NCI-H748 (cell line): ENCODE measurements around the gene CCDC14.
"Not testable (repeated sequence)": the region's sequence is repeated elsewhere in the genome, so short reads cannot be mapped to it uniquely, and the experiment has no call there.

Source experiments
- DNase-seq: peaks from one replicate; lab custom pipeline; 2025; ENCODE audit not compliant: unreplicated experiment; lab: John Stamatoyannopoulos, UW

Gene CCDC14, protein sequence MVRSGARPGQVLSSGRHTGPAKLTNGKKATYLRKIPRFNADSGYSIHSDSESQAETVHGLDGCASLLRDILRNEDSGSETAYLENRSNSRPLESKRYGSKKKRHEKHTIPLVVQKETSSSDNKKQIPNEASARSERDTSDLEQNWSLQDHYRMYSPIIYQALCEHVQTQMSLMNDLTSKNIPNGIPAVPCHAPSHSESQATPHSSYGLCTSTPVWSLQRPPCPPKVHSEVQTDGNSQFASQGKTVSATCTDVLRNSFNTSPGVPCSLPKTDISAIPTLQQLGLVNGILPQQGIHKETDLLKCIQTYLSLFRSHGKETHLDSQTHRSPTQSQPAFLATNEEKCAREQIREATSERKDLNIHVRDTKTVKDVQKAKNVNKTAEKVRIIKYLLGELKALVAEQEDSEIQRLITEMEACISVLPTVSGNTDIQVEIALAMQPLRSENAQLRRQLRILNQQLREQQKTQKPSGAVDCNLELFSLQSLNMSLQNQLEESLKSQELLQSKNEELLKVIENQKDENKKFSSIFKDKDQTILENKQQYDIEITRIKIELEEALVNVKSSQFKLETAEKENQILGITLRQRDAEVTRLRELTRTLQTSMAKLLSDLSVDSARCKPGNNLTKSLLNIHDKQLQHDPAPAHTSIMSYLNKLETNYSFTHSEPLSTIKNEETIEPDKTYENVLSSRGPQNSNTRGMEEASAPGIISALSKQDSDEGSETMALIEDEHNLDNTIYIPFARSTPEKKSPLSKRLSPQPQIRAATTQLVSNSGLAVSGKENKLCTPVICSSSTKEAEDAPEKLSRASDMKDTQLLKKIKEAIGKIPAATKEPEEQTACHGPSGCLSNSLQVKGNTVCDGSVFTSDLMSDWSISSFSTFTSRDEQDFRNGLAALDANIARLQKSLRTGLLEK

DNA sequence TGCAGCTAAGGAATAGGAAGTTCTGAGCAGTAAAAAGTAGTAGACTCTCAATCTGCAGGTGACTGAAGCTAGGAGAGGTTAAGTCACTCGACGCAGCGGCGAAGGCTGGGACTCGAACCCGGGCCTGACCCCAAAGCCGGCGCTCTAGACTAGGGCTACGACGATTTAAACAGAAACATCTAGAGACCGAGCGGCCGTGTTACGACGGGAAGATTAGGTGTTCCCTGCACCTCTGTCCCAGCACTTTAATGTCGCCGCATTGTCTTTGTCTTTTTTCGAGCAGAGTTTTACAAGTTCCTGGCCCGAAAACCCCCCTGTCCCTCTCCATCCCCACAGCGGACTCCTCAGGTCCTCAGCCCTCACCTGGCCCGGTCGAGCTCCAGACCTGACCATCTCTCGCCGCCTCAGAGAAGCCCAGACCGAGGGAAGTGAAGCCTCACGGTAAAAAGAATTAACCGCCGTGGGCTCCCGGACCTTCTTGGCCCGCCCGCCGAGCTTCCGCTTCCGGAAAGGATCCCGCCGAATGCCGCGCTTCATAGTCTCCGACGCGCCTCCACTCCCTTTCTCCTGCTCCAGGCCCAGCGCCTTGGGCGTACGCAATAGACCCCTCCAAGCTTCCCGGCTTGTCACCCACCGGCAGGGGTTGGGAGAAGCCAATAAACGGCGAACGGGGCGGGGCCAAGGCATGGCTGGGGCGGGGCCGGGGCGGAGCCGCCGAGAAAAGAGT, at the start of gene CCDC14:
TSS of gene CCDC14 (minus strand) at position 449 of the 727 bp plus-strand sequence. CDS start at position 393, 56 bp downstream.
- peak; percentile 97 for DNase-seq

DNA sequence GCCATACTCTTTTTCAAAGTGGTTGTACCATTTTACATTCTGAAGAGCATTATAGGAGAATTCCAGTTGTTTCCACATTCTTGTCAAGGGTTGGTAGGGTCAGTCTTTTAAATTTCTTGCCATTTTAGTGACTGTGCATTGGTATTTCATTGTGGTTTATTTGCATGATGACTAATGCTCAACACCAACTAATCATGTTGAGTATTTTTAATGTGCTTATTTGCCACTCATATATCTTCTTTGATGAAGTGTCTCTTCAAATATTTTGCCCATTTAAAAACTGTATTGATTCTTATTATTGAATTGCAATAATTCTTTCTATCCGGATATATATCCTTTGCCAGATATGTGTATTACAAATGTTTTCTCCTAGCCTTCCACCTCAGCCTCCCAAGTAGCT, 47.3 kb upstream of the CCDC14 start:
- DNase-seq, result not testable (repeated sequence)

DNA sequence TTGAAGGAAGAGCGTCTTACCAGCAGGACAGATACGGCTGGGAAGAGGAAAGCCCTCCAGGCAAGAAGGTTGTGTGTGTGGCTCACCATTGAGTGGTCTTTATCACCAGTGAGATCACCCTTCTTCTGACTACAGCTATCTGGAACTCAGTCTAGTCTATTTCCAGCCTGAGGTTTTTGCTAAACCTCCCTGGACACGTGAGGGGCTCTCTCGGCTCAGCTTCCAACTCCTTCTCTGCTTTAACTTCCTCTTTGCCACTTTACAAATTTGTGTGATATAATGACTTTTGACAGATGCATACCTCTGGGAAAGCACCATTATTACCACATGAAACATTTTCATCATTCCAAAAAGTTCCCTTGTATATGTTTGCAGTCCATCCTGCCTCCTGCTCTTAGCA, 46.2 kb upstream of the CCDC14 start:
- DNase-seq, result no peak

DNA sequence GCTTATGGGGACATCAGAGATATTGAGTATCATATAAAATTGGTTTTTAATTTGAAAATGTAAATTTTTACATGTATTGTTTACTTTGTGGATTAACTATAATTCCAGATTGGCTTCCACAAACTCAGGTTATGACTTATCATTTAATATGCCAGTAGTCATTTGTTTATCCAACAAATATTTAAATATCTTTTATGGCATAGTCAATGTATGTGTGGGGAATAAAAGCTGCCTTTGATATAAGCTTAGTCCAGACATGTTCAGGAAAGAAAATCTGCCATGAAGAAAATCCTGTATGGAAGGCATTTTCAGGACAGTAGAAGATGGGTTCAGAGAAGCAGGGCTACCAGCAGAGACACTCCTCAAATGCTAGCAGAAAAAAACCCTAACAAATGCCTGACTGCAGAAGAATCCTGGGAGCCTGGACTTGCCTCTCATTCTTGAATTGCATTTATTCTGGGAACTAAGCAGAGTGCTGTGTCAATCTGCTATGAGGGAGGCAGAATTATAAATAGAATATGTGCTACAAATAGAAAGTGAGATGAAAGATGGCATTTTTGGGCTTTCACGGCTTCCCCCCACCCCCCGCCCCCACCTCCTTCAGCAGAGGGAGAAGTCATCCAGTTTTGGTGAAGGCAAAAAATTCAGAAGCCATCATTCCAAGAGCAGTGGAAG, 41.5 kb upstream of the CCDC14 start:
- not testable (repeated sequence) for DNase-seq

DNA sequence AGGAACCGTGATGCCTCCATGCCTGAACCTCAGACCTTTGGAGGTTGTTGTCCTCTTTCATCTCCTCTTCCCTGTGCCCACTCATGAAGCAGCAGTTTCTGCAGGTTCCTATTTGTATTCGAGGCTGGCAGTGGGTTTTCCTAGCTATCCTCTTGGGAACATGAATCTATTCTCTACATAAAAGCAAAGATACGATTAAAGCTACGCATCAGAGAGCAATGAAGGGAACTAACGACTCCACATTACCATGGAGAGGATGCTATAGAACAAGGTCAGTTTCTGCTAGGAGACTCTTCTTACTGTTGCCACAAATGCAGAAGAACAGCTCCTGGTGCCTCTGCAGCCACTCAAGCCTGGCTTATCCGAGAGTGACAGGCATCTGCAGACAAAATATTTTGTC, 40.3 kb upstream of the CCDC14 start:
- DNase-seq, result not testable (repeated sequence)

DNA sequence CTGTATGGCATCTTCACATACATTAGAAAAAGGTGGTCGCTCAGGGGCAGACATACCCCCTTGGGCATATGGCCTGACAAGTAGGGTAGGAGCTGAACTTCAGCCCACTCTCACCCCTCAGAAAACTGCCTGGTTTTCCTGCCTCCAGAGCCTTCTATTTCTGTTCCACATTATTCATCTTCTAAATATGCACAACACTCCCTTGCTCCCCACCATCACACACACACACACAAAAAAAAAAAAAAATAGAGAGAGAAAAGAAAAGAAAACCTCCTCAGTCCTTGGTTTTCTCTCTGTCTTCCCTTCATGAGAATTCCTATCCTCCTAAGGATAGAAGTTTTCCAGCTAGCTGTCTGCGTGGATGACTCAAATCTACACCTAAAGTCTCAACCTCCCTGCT, 36.5 kb upstream of the CCDC14 start:
- DNase-seq, result no peak

DNA sequence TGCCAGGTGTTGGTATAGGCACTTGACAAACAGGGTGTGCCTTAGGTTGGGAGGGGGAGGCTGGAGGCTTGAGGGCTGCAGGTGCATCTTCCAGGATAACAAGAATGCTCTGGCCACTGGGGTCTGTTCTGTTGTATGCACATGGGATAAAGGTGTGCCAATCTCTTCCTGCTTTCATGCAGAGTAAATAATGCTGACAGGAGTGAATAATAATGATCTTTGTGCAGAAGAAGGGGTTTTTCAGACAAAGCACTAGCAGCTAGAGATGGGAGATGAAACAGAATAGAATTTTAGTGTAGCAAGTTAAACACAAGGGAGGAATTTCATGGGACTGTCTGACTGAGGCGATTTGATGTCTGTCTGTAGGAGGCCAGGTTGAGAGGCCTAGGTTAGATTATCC, 32.8 kb upstream of the CCDC14 start:
- peak; percentile 95 for DNase-seq

DNA sequence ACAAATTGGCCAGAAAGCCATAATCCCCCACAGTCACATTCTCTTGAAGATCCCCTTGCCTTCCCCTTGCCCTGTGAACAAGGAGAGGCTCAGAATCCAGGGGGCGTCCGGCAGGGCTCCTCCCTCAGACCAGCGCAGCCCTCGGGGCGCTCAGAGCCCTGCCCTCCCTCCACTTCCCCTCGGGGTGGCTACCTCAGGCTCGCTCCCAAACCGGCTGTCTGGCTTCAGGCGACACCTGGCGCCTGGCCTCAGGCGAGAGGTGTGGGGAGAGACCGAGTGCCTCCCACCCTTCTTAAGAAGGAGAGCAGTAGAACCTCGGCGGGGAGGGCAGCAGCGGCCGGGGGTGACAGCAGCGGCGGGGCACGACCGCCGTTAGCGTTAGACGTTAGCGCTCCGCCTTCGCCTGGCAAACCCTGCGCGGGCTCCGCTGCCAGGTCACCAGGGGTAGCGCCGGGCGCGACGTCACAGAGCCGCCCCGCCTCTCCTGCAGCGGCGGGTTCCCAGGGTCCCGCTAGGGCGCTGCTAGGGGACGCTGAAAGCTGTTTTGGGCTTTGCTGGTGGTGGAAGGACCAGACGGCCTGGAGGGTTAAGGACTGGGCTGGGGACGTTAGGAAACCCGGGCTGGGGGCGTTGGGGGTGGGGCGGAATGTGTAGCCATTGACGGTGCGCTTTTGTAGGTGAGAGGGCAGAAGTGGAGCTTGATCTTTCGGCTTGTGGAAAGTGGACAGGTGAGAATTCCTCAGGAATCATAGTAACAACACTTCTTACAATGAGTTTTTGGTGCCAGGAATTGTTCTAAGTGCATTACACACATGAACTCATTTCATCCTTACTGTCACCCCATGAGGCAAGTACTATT, 30.9 kb upstream of the CCDC14 start, which contains the start of gene ROPN1:
TSS of gene ROPN1 (minus strand) at position 395 of the 859 bp plus-strand sequence. CDS start 11,643 bp downstream, outside the sequence.
- DNase-seq, result not testable (repeated sequence)

DNA sequence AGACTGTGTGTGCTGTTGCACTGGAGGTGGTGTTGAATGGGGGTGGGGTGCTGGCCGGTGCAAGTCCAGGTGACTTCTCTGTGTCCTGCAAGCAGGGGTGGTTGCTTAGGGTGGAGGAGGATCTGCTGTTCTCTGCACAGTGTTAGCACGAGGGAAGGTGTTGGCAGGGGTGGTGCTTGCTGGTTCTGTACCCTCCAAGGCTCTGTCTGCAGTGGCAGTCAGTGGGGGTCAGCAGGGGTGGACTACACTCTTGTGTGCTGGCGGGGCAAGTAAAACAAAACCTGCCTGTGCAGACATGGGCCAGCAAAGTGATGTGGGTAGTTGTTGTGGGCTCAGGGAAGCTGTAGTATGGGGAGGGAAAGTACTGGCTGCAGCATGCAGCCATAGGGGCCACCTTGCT, 25.4 kb upstream of the CCDC14 start:
- no peak for DNase-seq

DNA sequence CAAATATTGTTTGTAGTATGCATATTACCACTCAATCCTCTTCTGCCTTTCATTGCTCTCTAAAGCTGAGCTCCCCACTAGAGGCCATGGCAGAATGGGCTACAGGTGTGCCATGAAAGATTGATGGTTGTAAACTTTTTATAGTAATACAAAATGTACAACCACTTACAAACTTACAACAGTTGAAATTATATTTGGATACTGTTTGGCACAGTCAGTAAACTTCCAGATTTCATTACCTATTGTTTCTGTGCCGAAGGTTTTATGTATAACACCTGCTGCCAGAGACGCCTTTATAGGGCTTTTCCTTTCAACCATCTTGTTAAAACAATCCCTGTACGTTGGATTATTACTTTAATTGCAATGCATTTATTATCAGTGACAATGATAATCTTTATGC, 23.9 kb upstream of the CCDC14 start:
- peak; percentile 5 for DNase-seq

DNA sequence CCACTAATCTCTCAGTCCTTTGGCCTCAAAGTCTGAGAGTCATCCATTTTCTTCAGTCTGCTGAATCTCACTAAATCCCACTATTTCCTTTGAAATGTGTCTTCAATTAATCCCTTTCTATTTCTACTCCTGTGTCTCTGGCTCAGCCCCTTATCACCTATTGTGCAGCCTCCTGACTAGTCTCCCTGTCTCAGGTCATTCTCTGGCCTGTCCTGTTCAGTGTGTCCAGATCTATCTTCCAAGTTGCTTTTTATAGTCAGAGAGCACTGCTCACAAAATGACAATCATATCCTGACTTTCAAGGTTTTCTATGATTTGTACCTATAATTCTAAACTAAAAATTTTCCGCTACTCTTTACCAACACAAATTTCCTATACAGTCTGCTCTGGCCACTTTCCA, 23.3 kb upstream of the CCDC14 start:
- no peak for DNase-seq

DNA sequence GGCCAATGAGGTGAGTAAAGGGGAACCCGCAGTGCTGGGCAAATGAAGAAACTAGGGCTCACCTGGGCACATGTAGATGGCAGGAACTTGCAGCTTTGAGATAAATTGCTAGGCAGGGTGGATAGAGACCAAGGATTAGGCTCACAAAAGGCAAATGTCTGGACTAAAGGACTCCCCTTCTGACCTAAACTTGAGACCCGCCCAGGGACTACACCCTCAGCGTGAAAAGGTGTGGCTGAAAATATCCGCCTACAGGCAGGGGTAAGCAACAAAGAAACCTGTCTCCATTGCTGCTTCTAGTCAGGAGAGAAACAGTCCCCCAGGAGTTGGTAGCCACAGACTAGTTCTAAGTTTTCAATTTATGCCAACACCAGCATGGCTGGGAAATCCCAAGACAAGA, 20.3 kb upstream of the CCDC14 start:
- DNase-seq, result peak; percentile 27

DNA sequence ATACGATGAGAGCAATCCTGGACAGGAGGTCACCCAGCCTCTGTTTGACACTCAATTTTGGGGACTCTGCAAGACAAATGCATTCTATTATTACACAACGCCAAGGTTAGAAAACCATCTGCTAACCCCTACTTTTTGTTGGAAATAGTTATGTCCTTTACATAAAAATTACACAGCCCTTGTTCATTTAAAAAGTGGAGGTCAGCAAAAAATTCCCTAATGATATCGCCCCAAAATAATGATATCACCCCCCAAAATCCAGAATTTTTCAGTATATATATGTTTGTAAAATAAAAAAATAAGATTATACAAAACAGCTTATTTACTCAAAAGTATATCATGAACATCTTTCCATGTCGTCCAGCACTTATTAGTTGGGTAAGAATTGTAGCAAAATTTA, 19.5 kb upstream of the CCDC14 start:
- DNase-seq, result no peak

DNA sequence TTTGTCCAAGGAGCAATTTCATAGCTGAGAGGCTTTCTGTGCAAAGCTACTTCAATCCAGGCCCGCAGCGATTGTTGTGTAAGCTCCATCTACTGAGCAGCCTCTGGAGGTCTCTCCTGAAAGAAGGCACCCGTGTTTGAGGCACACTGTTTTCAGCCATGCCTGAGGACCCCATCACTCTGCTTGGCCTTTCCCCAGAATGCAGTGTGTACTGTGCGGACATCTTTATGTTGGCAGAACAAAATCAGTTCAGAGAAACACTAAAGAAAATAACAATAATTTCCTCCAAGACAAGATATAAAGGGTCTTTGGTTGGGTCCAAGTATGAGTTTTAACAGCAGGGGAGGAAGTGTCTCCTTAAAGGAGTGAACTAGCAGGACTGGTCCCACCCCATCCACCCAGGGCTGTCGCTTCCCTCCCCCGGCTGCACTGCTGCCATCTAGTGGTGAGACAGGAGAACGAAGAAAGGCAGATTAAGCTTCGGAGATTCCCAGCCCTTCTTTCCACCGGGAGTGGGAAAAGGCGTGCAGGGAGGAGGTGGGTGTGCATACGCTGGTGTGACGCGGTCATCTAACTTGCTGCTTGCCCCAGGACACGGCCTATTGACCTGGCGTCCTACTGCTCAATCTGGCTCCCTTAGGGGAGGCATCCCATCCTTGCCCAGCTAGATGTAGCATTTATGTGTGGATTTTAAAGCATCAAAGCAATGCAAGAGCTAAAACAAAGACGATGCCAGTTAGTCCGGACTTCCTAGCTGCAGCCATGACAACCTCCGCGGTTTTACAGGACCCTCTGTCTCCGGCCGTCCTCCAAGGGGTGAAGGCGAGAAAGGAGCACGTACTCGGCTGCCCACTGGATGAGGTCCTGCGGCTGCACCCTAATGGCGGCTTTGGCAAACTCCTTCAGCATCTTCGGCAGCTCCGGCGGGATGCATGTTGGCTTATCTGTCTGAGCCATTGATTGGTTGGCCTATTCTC, 18.8 kb upstream of the CCDC14 start:
- peak; percentile 71 for DNase-seq

DNA sequence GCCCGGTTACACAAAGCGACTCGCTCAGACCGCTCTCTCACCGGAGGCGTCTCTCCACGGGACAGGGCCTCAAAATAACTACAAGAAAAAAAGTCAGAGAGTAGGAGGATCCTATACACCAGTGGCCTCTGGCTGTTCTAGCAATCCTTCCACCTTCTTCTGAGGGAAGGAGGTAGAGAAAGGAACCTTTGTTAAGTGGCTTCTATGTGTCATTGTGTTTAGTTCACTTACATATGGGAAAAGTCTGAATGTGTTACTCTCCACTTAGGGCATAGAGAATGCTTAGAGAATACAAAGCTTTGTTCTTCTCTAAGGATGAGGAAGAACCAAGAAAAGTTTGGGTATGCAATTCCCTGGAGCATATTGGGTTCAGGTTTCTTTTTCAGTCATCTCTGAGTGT, 15.9 kb upstream of the CCDC14 start:
- not testable (repeated sequence) for DNase-seq

DNA sequence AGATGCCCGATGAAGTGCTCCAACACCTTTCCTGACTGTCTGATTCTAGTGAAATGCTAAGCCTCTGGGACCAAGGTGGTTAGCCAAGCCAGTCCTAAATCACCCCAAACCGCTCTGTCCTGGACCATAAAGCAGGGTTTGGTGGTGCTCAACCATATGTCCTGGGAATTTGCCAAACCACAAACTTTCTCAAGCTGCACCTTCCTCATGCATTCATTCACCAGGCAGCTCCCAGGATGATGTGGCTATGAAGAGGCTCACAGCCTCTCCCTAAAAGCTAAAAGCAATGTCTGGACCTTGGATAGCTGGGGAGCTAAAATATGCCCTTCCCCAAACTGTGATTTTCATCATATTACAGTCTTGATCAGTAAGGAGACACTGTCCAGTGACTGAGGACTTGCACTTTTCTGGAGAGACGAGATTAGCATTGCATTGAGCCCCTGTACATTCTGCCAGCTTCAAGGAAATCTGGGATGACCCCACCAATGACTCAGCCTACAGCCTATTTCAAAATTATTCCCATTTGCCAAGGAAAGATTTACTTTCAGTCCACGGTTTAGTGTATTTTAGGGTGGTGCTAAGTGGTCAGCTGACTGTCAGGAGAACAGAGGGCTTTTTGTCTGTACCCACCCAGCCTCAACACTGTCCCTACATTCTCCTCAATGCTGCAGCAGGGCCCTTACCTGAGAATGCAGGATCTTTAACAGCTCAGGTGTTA, 15.3 kb upstream of the CCDC14 start:
- DNase-seq, result not testable (repeated sequence)

DNA sequence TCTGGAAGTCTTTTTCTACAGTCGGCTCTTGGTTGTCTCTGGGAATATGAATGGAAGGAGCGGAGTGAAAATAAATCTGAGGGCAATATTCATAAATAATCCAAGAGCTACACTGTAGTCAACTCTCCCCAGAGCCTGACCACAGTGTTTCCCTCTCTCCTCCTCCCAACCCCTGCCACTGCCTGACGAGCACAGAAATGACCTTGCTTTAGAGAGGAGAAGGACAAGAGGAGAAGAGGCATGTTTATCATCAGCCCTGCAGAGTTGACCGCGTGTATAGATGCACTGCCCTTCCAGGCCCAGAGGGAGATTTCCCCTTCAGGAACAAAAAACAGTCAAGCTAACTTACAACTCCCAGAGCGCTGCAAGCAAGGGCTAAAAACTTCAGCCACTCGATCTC, 14.0 kb upstream of the CCDC14 start:
- DNase-seq, result not testable (repeated sequence)

DNA sequence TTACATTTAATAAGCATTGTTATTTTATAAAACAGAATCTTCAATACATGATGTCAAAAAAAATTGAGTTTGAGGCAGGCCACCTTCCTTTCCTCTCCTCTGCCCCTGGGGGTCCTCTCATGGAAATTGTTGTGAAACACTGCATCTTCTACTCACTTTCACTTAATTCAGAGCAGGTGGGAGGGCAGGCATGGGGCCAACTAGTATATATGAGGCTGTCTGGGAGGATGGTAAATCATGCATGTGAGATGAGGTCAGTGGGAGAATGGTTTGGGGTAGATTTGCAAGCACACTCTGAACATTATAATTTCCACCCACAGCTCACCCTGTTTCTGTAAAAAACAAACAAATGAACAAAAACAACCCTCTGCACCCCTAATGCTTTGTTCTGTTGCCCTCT, 10.4 kb upstream of the CCDC14 start:
- no peak for DNase-seq
